HG03575 (cell line): Measurements from ENCODE around the gene RNF222.
A peak's percentile ranks its signal among the peaks of the same experiment; 100 is the strongest.

Experiments
- ATAC-seq: cut with Tn5 transposase; IDR thresholded peaks from one replicate; pipeline ENCODE4 v1.9.1; 2021; ENCODE audit not compliant: unreplicated experiment, insufficient number of reproducible peaks, low FRiP score; ENCODE audit errors: extremely low read depth

The RNF222 gene

DNA sequence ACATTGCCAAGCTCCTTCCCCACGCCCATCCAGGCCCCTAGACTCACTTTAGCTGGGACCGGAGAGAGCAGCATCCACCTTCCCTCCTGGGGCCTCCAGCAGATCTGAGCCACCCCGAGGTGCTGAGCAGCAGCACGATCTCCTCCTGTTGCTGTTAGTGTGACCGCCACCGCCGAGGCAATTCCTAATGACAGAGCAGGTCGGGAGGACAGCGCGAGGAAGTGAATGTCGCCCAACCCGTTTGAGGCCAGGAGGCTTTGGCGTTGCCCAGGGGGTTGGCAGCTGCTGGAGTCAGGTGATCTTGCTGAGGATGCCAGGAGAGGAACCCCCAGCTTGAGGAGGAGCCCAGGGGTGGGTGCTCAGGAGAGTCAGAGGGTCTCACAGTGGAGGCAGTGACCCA, at the start of gene RNF222:
Gene RNF222, minus strand, starts transcription at position 192 of the 400 bp plus-strand sequence. CDS start 4,366 bp downstream, outside the sequence.
- ATAC-seq: no peak

GRCh38 chr17:8445536-8445935, 47.9 kb upstream of the RNF222 start:
- no peak for ATAC-seq

DNA sequence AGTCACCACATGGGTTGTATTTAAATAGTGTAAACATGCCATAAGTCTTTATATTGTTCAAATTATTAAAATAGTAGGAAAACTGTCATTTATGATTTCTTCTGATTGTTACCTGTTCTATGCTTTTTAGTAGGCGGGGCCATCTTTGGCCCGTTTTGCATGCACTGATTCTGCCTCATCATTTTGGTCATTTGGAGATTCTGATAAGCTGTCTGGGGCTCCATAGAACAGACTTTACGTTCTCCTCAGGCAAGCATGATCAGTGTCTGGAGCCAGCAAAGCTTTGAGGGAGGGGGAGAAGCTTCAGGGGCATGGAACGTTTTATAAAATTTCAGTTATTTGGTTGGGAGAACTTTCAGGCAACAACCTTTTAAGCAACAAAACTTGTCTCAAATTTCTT, 46.9 kb upstream of the RNF222 start:
- no peak for ATAC-seq

DNA sequence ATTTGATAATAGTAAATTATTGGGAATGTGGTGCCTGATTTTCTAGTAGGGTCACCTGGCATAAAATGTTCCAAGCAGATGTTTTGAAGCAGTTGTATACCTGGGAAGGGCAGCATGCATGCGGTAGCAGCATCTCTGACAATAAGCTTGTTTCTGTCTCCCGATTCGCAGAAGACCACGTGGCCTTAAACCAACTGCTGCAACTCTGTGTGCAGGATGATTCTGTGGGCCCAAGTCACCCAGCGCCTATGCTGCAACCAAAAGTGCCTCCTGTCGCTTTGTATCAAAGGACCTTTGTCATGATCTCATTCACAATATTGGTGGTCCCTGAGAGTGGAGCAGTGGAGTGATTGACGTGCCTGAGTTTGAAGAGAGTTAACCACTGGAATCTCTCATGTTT, 46.1 kb upstream of the RNF222 start:
- ATAC-seq: no peak

- no peak for ATAC-seq
Measured at GRCh38 chr17:8442310-8442709, 44.7 kb upstream of the RNF222 start.

- no peak for ATAC-seq
Measured at GRCh38 chr17:8441690-8442089, 44.1 kb upstream of the RNF222 start.

- ATAC-seq: no peak
Measured at GRCh38 chr17:8439681-8440080, 42.1 kb upstream of the RNF222 start.

- no peak for ATAC-seq
Measured at GRCh38 chr17:8438441-8438840, 40.8 kb upstream of the RNF222 start.

- ATAC-seq: no peak
Measured at GRCh38 chr17:8436844-8437171, 39.2 kb upstream of the RNF222 start.

GRCh38 chr17:8436169-8436843, 38.7 kb upstream of the RNF222 start:
- ATAC-seq: peak; percentile 17

- ATAC-seq: peak; percentile 45
Measured at GRCh38 chr17:8435245-8436168, 37.9 kb upstream of the RNF222 start, which contains the start of gene NDEL1. NDEL1 (plus strand) TSS chr17:8435884; CDS start chr17:8444272, 8,388 bp downstream.

DNA sequence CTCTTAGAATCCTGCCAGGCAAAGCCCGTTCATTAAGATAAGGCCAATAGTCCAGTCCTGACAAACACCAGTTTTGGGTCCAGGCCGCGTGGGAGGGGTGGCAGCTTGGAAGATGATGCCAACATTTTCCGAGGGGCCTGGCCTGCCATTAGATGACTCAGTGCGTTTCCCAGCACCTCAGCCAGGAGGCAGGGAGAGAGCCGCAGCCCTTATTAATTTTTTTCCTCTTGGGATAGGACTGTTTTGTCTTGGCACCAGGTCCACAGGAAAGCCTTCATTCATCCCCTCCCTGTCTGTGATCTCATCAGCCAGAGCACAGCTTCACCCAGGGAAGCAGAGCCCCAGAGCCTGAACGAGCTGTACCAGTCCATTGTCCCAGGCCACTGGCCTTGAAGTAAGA, 33.3 kb upstream of the RNF222 start:
- ATAC-seq: no peak

DNA sequence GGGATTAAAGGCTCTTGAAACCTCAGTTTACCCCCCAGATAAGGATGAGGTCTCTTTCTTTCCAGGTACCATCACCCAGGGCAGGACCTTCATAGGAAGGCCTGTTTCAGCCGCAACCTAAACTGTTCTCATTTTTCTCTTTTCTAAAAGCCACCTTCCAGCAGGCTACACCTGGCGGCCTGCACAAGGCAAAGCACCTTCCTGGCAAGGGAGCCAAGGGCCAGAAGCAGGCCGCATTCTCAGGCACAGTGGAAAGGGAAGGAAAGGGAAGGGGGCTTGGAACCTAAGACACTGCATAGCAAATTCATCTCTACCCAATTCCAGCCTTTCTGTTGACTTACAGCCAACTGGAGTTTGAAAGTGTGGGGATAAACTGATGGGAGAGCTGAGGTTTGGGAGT, 29.2 kb upstream of the RNF222 start:
- no peak for ATAC-seq

DNA sequence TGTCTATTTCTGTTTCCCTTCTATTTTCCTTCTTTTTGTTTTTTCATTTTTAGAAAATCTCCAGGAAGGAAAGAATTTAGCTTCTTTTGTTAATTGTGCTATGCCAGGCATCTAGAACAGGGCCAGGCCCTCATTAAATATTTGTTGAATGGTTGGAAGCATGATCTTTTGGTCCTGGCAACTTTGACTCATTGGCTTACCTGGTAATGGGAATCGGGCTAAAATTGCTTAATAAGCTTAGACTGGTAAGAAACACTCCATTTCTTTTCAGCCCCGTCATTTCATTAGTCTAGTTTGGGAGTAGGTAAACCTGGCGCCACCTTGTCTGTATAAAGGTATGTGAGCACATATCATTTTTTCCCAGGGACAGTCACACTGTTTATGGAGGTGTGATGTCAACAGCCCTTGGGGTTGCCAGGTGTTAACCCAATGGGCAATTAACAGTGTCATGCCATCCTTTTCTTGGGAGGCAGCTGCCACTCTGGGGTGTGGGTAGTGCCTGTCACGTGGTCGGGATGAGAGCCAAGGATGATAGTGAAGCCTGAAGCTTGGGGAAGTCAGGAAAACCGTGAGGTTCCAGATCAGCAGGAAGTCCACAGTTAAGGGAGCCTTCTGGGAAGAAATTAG, 28.6 kb upstream of the RNF222 start:
- no peak for ATAC-seq

DNA sequence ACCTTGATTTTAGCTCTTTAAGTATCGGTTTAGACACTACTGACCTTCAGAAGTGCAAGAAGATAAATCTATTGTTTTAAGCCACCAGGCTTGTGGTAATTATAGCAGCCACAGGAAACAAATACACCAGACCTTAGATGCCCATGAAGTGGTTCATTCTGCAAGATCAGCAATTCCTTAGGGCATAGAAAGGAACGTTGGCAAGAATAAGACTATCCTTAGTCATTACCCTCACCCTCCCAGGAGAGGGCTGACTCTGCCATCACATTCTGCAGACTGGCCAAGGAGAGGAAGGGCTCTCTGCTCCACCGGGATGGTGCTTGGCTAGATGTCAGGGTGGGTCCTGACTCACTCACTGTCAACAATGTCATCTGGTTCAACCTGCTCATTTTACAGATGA, 23.9 kb upstream of the RNF222 start:
- ATAC-seq: no peak

- no peak for ATAC-seq
Measured at GRCh38 chr17:8420041-8420934, 22.7 kb upstream of the RNF222 start.

DNA sequence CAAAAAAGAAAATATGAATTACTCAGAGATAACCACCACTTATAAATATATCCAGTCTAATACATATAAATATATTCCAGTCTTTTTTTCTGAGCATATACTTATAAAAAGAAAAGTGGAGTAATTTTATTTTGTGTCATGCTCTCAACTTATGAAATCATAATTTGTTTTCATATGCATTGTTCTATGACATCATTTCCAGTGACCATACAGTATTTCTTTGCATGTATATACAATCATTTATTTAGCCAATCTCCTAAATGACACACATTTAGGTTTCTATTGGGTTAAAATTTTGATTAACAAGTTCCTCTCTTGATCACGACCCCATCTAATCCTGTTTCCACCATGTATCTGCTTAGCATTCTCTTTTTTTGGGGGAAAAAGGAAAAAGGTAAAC, 21.7 kb upstream of the RNF222 start:
- ATAC-seq: no peak

- no peak for ATAC-seq
Measured at GRCh38 chr17:8418471-8418870, 20.8 kb upstream of the RNF222 start.

GRCh38 chr17:8417806-8418205, 20.2 kb upstream of the RNF222 start:
- ATAC-seq: no peak
